GM19467 (cell line): ENCODE measurements around the gene MBD3L5.
"Not testable (repeated sequence)": the region's sequence is repeated elsewhere in the genome, so short reads cannot be mapped to it uniquely, and the experiment has no call there.

Source experiments
- ATAC-seq: cut with Tn5 transposase; IDR thresholded peaks from one replicate; pipeline ENCODE4 v1.9.1; 2021; ENCODE audit warnings: mild to moderate bottlenecking, moderate library complexity; ENCODE audit not compliant: unreplicated experiment

Gene MBD3L5

DNA sequence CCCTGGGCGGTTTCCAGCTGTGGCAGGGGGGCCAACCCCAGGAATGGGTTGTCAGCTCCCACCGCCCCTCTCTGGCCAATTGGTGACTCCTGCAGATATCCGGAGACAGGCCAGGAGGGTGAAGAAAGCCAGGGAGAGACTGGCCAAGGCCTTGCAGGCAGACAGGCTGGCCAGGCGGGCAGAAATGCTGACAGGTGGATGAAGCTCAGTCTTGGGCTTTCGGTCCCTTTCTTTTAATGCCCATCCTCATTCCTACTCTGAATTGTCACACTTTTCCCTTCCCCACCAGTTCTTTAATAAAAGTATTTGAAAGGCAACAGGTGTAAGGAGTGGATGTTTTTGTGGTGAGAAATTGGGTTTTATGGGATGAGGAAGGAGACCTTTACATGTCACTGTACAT, 21.0 kb downstream of the MBD3L5 start:
- not testable (repeated sequence) for ATAC-seq

DNA sequence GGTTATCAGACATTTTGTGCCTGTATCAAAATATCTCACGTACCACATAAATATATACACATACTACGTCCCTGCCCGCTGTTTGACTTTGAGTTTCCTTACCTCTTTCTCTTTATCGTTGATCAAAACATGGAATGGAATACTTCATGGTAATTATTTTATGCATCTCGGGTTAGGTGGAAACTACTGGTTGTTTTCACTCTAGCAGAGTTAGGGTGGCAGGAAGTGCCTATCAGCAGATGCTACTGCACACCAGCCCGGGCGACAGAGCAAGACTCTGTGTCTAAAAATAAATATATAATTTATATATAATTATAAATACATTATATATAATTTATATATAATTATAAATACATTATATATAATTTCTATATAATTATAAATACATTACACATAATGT, 22.5 kb downstream of the MBD3L5 start:
- ATAC-seq, result not testable (repeated sequence)

DNA sequence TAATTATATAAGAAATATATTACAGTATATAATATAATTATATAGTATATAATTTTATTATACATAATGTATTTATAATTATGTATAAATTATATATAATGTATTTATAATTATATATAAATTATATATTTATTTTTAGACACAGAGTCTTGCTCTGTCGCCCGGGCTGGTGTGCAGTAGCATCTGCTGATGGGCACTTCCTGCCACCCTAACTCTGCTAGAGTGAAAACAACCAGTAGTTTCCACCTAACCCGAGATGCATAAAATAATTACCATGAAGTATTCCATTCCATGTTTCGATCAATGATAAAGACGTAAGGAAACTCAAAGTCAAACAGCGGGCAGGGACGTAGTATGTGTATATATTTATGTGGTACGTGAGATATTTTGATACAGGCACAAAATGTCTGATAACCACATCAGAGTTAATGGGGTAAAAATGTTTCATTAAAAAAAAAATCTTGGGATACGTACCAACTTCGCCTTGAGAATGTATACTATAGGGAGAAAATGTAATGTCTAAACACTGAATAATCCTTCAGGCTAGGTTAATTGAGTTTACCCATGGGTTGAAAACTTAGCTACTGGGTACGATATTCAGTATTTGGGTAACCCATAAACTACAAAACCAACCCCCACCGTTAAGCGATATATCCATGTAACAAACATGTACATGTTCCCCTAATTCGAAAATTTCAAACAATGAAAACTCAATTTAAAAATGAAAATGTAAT, 24.4 kb downstream of the MBD3L5 start:
- ATAC-seq, result not testable (repeated sequence)

- ATAC-seq, result not testable (repeated sequence)
These were observed 25.3 kb downstream of the MBD3L5 start for GRCh38 chr19:7055679-7056078.

DNA sequence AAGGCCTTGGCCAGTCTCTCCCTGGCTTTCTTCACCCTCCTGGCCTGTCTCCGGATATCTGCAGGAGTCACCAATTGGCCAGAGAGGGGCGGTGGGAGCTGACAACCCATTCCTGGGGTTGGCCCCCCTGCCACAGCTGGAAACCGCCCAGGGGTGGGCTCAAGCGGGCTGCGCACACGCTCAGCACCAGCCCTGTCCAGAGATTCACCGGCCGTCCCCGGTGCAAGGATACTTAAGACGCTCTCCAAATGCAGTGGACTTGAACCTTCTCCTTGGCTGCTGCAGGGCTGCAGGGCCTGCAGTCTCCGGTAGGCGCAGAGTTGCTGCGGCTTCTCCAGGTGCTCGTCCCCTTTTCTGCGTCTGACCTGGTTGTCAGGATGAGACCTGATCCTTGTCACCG, 26.0 kb downstream of the MBD3L5 start:
- ATAC-seq, result not testable (repeated sequence)

DNA sequence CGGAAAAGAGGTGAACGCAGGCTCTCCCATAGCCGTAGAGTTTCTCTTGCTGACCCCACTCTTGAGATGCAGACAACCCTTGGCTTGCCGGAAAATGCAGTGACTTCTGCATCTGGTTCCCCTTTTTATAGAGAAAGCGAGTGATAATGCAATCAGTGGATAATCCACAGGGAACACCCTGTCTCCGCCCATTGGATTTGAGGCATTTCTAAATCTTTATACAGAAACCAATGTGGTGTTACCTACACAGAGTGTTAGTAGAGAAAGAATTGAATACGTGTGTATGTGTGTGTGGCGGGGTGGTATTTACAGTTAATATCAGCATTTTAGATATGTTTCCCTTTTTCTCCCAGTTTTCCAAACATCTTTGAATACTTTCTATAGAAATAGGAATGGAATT, 28.2 kb downstream of the MBD3L5 start, which contains the start of gene MBD3L3:
TSS of gene MBD3L3 (minus strand) at position 101 of the 400 bp plus-strand sequence. CDS start at position 30, 71 bp downstream.
- not testable (repeated sequence) for ATAC-seq

- not testable (repeated sequence) for ATAC-seq
These were observed 29.6 kb downstream of the MBD3L5 start for GRCh38 chr19:7059977-7060376.

DNA sequence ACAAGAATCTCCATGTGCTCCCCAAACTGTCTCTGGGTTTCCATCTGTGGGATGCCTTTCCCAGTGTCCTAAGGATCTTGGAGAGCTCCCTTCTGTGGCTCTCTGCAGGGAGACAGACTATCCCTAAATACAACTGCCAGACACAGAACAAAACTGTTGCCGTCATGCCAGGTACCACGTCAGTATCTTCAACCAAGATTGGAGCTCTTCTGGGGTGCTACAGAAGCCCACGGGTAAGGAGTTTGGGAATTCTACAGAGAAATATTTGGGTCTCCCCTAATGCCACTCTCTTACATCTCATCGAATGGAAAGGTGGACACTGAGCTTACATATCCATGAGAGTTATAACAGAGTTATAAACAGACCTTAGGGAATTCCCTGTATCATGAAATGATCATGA, 33.0 kb downstream of the MBD3L5 start:
- ATAC-seq, result no peak

GRCh38 chr19:7063764-7064418, 33.5 kb downstream of the MBD3L5 start:
- ATAC-seq, result no peak

GRCh38 chr19:7067122-7067521, 36.7 kb downstream of the MBD3L5 start:
- not testable (repeated sequence) for ATAC-seq

GRCh38 chr19:7067716-7068115, 37.3 kb downstream of the MBD3L5 start:
- ATAC-seq, result no peak

- ATAC-seq, result no peak
These were observed 38.2 kb downstream of the MBD3L5 start for GRCh38 chr19:7068599-7068998.

DNA sequence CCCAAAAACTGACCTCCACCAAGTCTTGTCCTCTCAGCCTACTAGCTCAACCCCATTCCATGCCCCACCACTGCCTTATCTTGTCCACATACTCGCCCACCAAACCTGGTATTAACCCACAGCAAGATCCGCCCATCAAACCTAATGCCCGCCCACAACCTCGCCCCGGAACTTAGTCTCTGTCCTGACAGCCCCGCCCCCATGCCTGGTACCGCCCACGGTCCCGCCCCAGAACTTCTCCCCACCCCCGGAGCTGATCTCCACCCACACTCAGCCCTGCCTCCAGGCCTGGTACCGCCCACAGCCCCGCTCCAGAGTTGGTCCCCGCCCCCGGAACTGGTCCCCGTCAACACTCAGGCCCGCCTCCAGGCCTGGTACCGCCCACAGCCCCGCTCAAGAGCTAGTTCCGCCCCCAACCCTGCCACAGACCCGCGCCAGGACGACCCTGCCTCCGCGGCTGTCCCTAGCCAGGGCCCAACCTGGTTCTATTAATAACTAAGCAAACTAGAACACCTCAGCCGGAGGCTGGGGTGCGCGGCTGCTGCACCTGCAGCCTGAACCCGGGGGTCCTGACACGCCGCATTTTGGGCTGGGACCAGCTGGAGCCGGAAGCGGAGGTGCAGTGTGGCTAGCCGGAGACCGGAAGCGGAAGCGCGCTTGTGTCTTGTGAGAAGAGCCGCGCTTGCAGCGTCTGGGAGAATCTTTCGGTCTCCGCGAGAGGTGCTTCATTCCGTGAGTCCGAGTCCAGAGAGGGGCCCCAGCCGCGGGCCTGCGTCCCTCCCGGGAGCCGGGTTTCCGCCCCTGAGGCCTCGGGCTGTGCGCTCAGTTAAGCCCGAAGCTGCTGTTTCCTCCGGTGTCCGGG, 38.9 kb downstream of the MBD3L5 start, which contains the start of gene ZNF557:
TSS of gene ZNF557 (plus strand) at position 662 of the 862 bp plus-strand sequence. CDS start 5,372 bp downstream, outside the sequence.
- ATAC-seq, result peak; percentile 81

DNA sequence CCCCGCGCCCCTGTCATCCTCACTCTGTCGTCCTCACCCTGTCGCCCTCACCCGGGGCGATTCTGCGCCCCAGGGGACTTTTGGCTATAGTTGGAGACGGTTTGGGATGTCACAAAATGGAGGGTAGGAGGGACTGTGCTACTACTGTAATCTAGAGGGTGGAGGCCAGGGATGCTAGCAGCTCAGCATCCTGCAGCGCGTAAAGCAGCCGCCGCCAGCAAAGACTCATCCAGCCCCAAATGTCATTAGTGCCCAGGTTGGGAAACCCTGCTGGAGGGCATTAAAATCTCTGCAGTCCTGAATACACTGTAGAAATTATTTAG, 39.5 kb downstream of the MBD3L5 start:
- no peak for ATAC-seq

- no peak for ATAC-seq
These were observed 42.2 kb downstream of the MBD3L5 start for GRCh38 chr19:7072541-7072940.

DNA sequence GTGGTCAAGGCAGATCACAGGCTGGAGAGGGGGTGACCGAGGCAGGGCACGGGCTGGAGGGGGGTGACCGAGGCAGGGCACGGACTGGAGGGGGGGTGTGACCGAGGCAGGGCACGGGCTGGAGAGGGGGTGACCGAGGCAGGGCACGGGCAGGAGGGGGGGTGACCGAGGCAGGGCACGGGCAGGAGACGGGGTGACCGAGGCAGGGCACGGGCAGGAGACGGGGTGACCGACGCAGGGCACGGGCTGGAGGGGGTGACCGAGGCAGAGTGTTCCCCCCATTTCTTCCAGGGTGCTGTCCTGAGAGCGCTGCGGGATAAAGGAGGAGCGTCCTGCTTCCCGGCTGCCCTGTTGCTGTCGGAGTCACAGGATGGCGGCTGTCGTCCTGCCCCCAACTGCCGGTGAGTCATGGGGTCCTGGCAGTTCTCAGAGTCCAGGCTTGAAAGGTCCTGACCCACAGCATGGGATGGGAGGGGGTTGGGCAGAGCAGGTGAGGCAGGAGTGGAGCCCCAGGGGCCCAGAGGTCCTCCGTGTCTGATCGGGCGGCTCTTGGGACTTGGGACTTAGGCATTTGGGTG, 44.4 kb downstream of the MBD3L5 start:
- ATAC-seq, result no peak

- no peak for ATAC-seq
These were observed 45.8 kb downstream of the MBD3L5 start for GRCh38 chr19:7076151-7076550.

- no peak for ATAC-seq
These were observed 47.6 kb downstream of the MBD3L5 start for GRCh38 chr19:7078008-7078407.
